Common myeloid progenitor, CD34-positive (primary cell): ENCODE data around the gene OR51B6.
"Not testable (repeated sequence)": the region's sequence is repeated elsewhere in the genome, so short reads cannot be mapped to it uniquely, and the experiment has no call there.

ENCODE experiments used
- CTCF ChIA-PET: fragments of 350-600 bp; sonication (Branson Sonifier 250); formaldehyde crosslinking; loops from one replicate; lab custom pipeline; 2021; ENCODE audit warnings: antibody characterized with exemption; lab: Charles Lee
- POLR2A ChIA-PET: fragments of 350-600 bp; sonication (Branson Sonifier 250); formaldehyde crosslinking; loops from one replicate; lab custom pipeline; 2021; ENCODE audit warnings: antibody characterized with exemption; lab: Charles Lee
- DNase-seq, 3 donors: peaks; one replicate each; pipeline versions ENCODE4 v3.0.0 to v3.0.0-alpha.2; 2013
- H3K27ac ChIP-seq, 2 experiments: 1 replicate in 1 of 2; 2 replicates in 1 of 2; pipeline ENCODE4 v1.7.0; 2013; ENCODE audit warnings: inconsistent platforms in 2 of 2, low read length in 2 of 2, mild to moderate bottlenecking in 2 of 2, low read depth in 1 of 2, moderate library complexity in 1 of 2; ENCODE audit not compliant: severe bottlenecking in 2 of 2, insufficient read depth in 1 of 2, poor library complexity in 1 of 2
- H3K27me3 ChIP-seq, 5 experiments: replicated peaks in 2 of 5; 1 replicate in 3 of 5; 2 replicates in 2 of 5; pipeline versions ENCODE4 v1.6.1 to v1.7.0; 2013; ENCODE audit warnings: low read length in 4 of 5, mild to moderate bottlenecking in 2 of 5, moderate library complexity in 2 of 5, inconsistent platforms in 1 of 5; ENCODE audit not compliant: insufficient read depth in 5 of 5, control insufficient read depth in 4 of 5
- H3K36me3 ChIP-seq, 4 experiments: 1 replicate in 2 of 4; 2 replicates in 2 of 4; pipeline versions ENCODE4 v1.6.1 to v1.7.0; 2013; ENCODE audit warnings: low read length in 3 of 4, control low read depth in 1 of 4, mild to moderate bottlenecking in 1 of 4; ENCODE audit not compliant: control insufficient read depth in 4 of 4, insufficient read depth in 4 of 4
- H3K4me1 ChIP-seq, 4 experiments: 1 replicate in 3 of 4; 2 replicates in 1 of 4; pipeline versions ENCODE4 v1.6.1 to v1.7.1; 2013; ENCODE audit warnings: low read length in 3 of 4, mild to moderate bottlenecking in 3 of 4, control low read depth in 1 of 4, inconsistent platforms in 1 of 4, moderate library complexity in 1 of 4; ENCODE audit not compliant: control insufficient read depth in 4 of 4, insufficient read depth in 4 of 4; ENCODE audit errors: control extremely low read depth in 1 of 4
- H3K4me3 ChIP-seq, 7 experiments: 1 replicate in 4 of 7; 2 replicates in 3 of 7; pipeline versions ENCODE4 v1.5.1 to v1.7.0; 2013; ENCODE audit warnings: mild to moderate bottlenecking in 7 of 7, low read length in 6 of 7, moderate library complexity in 6 of 7, inconsistent platforms in 2 of 7, low read depth in 2 of 7, control low read depth in 1 of 7; ENCODE audit not compliant: insufficient read depth in 4 of 7, control insufficient read depth in 1 of 7; ENCODE audit errors: extremely low read depth in 1 of 7
- H3K9me3 ChIP-seq, 5 experiments: 1 replicate in 4 of 5; 2 replicates in 1 of 5; pipeline versions ENCODE4 v1.6.1 to v1.7.1; 2013; ENCODE audit warnings: low read length in 4 of 5, mild to moderate bottlenecking in 2 of 5, inconsistent platforms in 1 of 5, low read depth in 1 of 5, moderate library complexity in 1 of 5; ENCODE audit not compliant: control insufficient read depth in 4 of 5, insufficient read depth in 2 of 5; ENCODE audit errors: control extremely low read depth in 1 of 5
- WGBS: methylation state at CpG from one replicate; pipeline ENCODE4 v1.1.5; 2013; ENCODE audit not compliant: insufficient coverage; 5-methylcytosine and 5-hydroxymethylcytosine counted together

The OR51B6 gene

GRCh38 chr11:5366365-5366764 is 15.1 kb downstream of the OR51B6 start:
- H3K27me3 ChIP-seq, H3K4me3 ChIP-seq, H3K27ac ChIP-seq, H3K9me3 ChIP-seq, POLR2A ChIA-PET, H3K4me1 ChIP-seq, DNase-seq, H3K36me3 ChIP-seq: not testable (repeated sequence)
- CTCF ChIA-PET: interaction anchor here (1.1 kb wide), 1 partner anchor 15 kb away, joined by 3 read pairs; no protein-coding TSS in a partner anchor
- WGBS: 98% methylated on average over 5 of the region's 6 CpGs

- no peak overlapping the region for H3K4me3 ChIP-seq
- CTCF ChIA-PET: interaction anchor here (1.1 kb wide), 1 partner anchor 15 kb away, joined by 3 read pairs; no protein-coding TSS in a partner anchor
- H3K36me3 ChIP-seq: no peaks in the 10 kb centered on the region
- DNase-seq: no peak
- H3K9me3 ChIP-seq: no peaks in the 10 kb centered on the region
- no CpG with 5 or more reads among the region's 1 CpG for WGBS
- POLR2A ChIA-PET: no interaction called here
- no peak overlapping the region for H3K27ac ChIP-seq
- peaks cover 0 to 2% (median 0%) of the 10 kb centered on the region in 5 experiments for H3K27me3 ChIP-seq
- no peaks in the 10 kb centered on the region for H3K4me1 ChIP-seq
Observed at GRCh38 chr11:5366856-5367255, 15.5 kb downstream of the OR51B6 start.

- peak in 1 of 3 donors; percentile 10 for DNase-seq
- Histone ChIP-seq H3K36me3 (no peaks in the 10 kb centered on the region), H3K27ac (no peak overlapping the region), H3K4me1 (no peaks in the 10 kb centered on the region), H3K4me3 (no peak overlapping the region), H3K27me3 (peaks cover 0 to 2% (median 0%) of the 10 kb centered on the region in 5 experiments), H3K9me3 (no peaks in the 10 kb centered on the region)
- 100% methylated on average over 1 of the region's 2 CpGs for WGBS
- ChIA-PET POLR2A (interaction anchor here (0.6 kb wide), 1 partner anchor 960 kb away, joined by 3 read pairs; no protein-coding TSS in a partner anchor), CTCF (interaction anchor here (1.1 kb wide), 1 partner anchor 14 kb away, joined by 3 read pairs; no protein-coding TSS in a partner anchor)
Observed at GRCh38 chr11:5367448-5368074, 16.3 kb downstream of the OR51B6 start.

- Histone ChIP-seq H3K4me1 (no peaks in the 10 kb centered on the region), H3K36me3 (no peaks in the 10 kb centered on the region), H3K27me3 (peaks cover 0 to 2% (median 0%) of the 10 kb centered on the region in 5 experiments), H3K27ac (no peak overlapping the region), H3K9me3 (peaks cover 0 to 3% (median 0%) of the 10 kb centered on the region in 5 experiments), H3K4me3 (no peak overlapping the region)
- ChIA-PET POLR2A (no interaction called here), CTCF (no interaction called here)
- DNase-seq: no peak
- WGBS: no CpG with 5 or more reads among the region's 3 CpGs
Observed at GRCh38 chr11:5368502-5369043, 17.3 kb downstream of the OR51B6 start.

- peaks cover 0 to 2% (median 0%) of the 10 kb centered on the region in 5 experiments for H3K27me3 ChIP-seq
- ChIA-PET CTCF (interaction anchor here (1.5 to 2.3 kb wide), 2 partner anchors 168 to 245 kb away, joined by 5 to 8 read pairs; no protein-coding TSS in a partner anchor), POLR2A (no interaction called here)
- H3K36me3 ChIP-seq: no peaks in the 10 kb centered on the region
- no peak overlapping the region for H3K4me3 ChIP-seq
- peaks cover 0 to 3% (median 0%) of the 10 kb centered on the region in 5 experiments for H3K9me3 ChIP-seq
- DNase-seq: peak; percentile 26 to 58 (median 50)
- H3K4me1 ChIP-seq: no peaks in the 10 kb centered on the region
- H3K27ac ChIP-seq: no peak overlapping the region
Observed at GRCh38 chr11:5369789-5370188, 18.5 kb downstream of the OR51B6 start.

GRCh38 chr11:5380740-5381342 is 29.5 kb downstream of the OR51B6 start:
- Histone ChIP-seq H3K9me3 (no peaks in the 10 kb centered on the region), H3K27ac (no peak overlapping the region), H3K36me3 (no peaks in the 10 kb centered on the region), H3K27me3 (peaks cover 0 to 5% (median 0%) of the 10 kb centered on the region in 5 experiments), H3K4me1 (no peaks in the 10 kb centered on the region), H3K4me3 (no peak overlapping the region)
- ChIA-PET POLR2A (interaction anchor here (0.7 kb wide), 1 partner anchor 14 kb away, joined by 3 read pairs; no protein-coding TSS in a partner anchor), CTCF (interaction anchor here (0.7 to 2.3 kb wide), 7 partner anchors 10 to 256 kb away, joined by 3 to 14 read pairs (median 6); no protein-coding TSS in a partner anchor)
- WGBS: 100% methylated on average over 3 of the region's 4 CpGs
- peak; percentile 50 to 64 (median 54) for DNase-seq
